NCI-H146 treated with DMSO at 0.1 percent for 48 hours (cell line): ENCODE measurements around the gene HIP1.
"Not testable (repeated sequence)": the region's sequence is repeated elsewhere in the genome, so short reads cannot be mapped to it uniquely, and the experiment has no call there.

ENCODE experiments used
- DNase-seq: peaks from one replicate; lab custom pipeline; 2025; ENCODE audit not compliant: unreplicated experiment; lab: John Stamatoyannopoulos, UW

Gene HIP1

DNA sequence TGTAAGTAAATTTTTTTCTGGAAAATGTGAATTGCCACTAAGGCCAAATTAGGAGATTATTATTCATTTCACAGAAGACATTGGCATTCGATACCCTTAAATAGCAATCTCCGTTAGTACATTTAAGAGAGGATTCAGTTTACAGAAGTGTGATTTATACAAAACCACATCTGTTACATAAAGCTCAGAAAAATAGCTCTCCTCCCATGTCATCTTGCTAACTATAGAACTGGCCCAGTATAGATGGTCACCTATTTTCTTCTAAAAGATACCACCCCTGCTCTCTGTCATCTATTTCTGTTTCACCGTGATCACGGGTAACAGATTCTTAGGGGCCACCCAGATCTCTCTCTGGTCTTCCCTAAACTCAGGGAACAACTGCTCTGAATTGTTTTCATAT lies 119.1 kb downstream of the HIP1 start:
- DNase-seq = no peak

DNA sequence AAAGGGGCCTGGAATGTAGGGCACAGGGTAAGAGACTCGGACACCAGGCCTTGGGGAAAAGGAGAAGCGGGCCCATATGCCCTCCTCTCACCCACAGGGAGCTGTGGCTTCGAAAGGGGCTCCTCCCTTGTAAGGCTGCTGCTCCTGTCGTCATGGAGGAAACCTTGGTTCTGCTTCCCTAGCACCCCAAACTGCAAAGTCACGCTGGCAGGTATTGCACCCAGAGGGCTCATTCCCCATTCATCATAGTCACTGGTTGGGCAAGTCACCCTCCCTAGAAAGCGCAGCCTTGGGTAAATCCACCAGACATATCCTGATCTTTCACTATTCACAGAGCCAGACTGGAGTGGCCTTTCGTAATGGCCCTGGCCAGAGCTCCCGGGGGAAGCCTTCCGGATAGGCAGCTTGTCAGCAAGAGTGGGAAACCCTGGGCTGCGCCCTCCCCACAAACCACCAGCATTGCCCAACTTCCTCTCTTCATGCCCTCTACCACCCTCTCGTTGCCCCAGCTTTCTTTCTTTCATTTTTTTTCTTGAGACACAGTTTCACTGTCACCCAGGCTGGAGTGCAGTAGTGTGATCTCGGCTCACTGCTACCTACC lies 121.0 kb downstream of the HIP1 start:
- DNase-seq = no peak

DNA sequence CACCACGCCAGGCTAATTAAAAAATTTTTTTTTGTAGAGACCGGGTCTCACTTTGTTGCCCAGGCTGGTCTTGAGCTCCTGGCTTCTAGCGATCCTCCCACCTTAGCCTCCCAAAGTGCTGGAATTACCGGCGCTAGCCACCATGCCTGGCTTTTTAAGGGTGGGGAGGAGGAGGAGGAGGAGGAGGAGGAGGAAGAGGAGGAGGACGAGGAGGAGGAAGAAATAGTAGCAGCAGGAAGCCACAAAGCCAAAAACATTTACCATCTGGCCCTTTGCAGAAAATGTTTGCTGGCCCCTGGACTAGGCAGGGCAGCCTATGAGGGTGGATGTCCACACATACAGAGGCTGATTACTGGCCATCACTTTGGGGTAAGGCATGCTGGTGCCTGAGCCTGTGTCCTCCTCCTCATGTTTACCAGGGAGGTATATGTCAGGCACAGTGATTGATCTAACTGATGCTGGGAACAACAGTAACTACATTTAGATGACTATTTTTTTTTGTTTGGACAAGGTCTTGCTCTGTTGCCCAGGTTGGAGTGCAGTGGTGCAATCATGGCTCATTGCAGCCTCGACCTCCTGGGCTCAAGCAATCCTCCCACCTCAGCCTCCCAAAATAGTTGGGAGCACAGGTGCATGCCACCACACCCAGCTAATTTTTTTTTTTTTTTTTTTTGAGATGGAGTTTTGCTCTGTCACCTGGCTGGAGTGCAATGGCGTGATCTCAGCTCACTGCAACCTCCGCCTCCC lies 122.1 kb downstream of the HIP1 start:
- no peak for DNase-seq

DNA sequence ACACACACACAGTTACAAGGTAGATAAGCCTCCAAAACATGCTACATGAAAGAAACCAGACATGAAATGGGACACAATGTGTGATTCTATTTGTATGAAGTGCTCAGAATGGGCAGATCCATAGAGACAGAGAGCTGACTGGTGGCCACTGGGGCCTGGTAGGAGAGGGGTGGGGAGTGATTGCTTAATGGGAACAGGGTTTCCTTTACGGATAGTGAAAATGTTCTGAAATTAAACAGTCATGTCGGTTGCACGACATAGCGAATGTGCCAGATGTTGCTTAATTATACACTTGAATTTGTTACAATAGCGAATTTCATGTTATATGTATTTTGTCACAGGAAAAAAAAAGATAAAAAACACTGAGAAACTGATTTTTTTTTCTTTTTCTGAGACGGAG lies 124.3 kb downstream of the HIP1 start:
- no peak for DNase-seq

DNA sequence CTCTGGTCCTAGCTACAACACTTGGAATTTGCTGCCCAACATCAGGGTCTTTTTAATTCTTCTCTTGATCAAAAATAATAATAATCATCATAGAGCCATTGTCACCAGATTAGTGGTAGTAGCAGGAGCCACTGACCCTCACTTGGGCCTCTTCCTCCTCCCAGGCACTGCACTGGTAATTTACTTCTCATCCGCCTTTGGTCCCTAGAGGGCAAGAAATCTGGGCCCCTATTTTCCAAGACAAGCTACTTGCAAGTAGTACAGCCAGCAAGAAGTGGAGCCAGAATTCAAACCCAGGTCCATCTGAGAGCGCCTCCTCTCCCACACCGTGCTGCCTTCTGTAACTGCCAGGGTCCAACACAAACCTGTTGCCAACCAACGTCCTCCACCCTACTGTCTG lies 125.4 kb downstream of the HIP1 start:
- no peak for DNase-seq

DNA sequence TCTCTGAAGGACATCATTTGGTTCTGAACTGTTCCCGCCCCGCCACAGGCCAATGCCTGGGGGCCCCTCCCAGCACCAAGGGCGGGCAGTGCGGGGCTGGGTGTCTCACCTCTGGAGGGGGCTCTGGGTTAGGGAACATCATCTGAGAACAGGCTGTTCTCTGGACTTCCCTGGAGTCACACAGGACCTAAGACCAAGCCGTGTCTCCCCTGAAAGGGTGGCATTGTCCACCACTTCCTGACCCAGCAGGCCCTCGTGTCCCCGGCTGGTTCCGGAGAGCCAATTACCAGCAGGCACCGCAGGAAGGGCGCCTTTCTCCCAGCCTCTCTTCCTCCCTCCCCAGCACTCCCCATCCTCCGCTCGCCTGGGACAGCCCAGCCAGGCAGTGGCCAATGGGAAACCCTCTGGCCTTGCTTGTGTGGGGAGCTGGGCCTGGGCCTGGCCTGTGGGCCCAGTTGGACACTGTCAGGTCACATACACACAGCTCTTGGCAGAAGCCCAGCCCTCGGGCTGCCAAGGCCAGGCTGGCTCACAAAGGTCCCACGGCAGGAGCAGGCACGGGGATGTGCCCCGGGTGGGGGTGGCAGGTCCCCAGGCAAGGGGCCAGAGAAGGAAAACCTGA lies 127.1 kb downstream of the HIP1 start:
- no peak for DNase-seq

DNA sequence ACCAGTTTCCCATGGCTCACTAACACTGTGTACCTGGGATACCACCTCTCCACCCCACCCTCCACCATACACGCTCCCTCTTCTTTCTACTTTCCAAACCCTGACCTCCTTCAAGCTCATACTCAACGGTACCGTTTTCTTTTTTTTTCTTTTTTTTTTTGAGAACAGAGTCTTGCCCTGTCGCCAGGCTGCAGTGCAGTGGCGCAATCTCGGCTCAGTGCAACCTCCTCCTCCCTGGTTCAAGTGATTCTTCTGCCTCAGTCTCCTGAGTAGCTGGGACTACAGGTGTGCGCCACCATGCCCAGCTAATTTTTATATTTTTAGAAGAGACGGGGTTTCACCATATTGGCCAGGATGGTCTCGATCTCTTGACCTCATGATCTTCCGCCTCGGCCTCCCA lies 129.3 kb downstream of the HIP1 start:
- DNase-seq = not testable (repeated sequence)

DNA sequence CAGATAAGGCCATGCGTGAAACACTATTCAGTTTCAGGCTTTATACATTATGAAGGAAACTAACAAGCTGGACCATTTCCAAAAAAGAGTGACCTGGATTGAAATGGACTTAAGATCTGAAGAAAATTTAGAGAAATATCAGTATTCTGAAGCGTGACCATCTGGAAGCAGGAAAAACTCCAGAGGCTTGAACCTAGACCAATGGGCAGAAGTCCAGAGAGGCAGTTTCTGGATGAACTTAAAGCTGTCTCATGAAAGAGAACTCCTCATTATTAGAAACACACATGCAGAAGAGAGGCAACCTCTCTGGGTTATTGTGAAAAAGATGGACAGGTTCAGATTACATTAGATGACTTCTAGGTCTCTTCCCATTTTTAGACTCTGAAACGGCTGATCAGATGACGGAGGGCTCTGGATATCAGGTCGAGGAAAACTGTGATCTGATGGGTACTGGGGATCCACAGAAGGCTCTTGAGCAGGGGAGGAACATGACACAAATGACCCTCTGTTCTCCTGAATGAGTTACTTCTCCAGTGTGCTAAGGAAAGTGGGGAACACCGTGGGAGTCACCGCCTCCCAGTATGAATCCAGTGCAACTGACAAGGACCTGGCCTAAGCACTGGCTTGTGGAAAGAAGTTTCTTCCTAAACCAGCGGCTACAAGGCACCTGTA lies 130.2 kb downstream of the HIP1 start:
- no peak for DNase-seq

DNA sequence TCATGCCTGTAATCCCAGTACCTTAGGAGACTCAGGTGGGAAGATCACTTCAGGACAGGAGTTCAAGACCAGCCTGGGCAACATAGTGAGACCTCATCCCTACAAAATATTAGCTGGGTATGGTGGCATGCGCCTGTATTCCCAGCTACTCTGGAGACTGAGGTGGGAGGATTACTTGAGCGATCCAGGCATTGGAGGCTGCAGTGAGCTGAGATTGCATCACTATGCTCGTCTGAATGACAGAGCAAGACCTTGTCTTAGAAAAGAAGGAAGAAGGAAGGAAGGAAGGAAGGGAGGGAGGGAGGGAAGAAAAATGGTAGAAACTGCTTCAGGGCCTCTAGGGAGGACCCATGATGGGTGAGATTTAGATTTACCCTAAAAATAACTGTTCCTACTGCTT lies 134.3 kb downstream of the HIP1 start:
- DNase-seq = no peak

DNA sequence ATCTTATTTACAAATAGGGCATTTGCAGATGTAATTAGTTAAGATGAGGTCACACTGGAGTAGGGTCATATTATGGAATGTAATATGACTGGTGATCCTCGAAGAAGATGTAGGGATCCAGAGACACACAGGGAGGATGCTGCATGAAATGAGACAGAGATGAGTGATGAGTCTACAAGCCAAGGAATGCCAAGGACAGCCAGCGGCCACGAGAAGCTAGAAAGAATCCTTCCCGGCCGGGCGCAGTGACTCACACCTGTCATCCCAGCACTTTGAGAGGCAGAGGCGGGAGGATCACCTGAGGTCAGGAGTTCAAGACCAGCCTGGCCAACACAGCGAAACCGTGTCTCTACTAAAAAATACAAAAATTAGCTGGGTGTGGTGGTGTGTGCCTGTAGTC lies 135.9 kb downstream of the HIP1 start:
- DNase-seq = not testable (repeated sequence)

DNA sequence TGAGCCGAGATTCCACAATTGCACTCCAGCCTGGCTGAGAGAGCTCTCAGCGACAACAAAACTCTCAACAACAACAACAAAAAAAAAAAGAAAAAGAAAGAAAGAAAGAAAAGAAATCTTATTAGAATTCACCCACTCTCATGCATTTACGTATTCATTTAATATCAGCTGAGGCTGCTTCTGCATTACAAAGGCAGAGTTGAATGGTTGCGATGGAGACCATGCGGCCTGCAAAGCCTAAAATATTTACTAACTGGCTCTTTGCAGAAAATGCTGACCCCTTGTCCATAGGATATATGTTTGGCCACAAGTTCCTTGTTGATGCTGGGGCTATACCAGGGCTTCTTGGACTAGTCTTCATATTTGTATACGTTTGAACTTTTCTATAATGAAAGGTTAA lies 137.2 kb downstream of the HIP1 start:
- no peak for DNase-seq

DNA sequence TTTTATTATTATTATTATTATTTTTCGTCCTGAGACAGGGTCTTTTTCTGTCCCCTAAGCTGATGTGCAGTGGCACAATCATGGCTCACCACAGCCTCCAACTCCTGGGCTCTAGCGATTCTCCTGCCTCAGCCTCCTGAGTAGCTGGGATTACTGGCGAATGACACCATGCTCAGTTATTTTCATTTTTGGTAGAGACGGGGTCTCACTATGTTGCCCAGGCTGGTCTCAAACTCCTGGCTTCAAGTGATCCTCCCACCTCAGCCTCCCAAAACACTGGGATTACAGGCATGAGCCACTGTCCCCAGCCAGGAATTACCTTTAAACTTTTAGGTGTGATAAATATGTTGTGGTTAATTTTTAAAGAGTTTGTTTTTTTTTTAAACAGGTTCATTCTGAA lies 138.0 kb downstream of the HIP1 start:
- DNase-seq = not testable (repeated sequence)

DNA sequence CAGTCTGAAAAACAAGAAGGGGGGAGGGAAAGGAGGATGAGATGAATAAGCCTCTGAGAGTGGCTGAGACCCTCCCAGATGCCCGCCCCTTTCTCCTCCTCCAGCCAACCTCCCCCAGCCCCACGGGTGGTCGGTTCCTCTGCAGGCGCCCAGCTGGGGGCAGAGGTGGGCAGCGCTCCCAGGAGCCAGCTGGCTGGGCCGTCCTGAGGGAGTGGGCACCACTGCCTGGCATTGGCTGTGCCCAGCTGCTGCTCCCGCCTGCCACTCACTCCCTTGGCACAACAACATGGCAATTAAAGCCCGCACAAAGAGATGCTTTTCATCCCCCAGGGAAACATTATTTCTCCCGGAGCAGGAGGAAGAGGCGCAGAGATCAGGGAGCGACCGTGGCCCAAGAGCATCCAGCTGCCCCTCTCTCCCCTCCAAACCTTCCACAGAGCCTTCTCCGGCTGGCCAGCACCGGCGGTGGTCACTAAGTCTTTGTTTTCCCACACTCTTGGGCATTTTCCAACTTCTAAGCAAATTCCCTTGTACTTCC lies 139.4 kb downstream of the HIP1 start:
- DNase-seq = no peak

DNA sequence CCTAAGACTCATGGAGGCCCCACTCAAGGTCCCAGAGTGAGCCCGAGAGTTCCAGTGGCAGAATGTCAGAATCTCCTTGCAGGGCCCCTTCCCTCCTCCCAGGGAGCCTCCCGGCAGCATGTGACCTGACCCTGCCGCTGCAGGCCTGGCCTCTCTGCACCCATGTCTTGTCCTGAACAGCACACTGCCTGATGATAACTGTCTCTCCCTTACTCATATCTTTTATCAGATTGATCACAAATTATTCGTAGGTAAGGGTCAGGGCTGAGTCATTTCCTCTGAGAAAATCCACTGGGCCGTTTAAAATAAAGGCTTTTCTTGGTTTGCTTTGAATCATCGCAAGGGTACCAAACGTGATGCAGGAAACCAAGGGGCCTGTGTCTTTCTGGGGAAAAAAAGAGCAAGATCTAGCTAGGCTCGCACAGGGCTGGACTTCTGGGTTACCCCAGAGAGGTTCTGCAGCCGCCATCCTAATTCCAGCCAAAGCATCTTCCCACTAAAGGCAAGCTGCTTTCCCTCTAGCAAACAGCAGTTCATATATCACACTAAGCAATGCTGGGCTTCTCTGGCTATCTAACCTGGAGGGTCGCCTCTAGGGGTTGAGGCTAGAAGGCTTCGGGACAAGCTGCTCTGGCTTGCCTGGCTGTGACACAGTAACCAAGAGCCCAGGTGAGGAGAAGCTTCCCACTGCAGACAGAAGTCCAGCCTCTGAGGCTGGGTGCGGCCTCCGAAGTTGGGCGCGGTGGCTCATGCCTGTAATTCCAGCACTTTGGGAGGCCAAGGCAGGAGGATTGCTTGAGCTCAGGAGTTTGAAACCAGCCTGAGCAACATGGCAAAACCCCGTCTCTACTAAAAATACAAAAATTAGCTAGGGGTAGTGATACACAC lies 141.8 kb downstream of the HIP1 start:
- no peak for DNase-seq

DNA sequence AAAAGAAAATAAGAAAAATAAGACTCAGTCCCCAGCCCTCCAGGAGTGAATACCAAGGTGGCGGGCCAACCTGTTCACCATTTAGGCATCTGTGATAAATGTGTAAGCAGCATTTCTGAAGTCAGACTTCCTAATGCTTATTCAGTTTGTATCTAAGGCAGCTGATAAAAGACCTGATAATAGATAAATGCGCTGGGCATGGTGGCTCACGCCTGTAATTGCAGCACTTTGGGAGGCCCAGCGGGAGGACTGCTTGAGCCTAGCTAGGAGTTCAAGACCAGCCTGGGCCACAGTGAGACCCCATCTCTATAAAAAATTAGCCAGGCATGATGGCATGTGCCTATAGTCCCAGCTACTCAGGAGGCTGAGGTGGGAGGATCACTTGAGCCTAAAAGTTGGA lies 143.0 kb downstream of the HIP1 start:
- no peak for DNase-seq

DNA sequence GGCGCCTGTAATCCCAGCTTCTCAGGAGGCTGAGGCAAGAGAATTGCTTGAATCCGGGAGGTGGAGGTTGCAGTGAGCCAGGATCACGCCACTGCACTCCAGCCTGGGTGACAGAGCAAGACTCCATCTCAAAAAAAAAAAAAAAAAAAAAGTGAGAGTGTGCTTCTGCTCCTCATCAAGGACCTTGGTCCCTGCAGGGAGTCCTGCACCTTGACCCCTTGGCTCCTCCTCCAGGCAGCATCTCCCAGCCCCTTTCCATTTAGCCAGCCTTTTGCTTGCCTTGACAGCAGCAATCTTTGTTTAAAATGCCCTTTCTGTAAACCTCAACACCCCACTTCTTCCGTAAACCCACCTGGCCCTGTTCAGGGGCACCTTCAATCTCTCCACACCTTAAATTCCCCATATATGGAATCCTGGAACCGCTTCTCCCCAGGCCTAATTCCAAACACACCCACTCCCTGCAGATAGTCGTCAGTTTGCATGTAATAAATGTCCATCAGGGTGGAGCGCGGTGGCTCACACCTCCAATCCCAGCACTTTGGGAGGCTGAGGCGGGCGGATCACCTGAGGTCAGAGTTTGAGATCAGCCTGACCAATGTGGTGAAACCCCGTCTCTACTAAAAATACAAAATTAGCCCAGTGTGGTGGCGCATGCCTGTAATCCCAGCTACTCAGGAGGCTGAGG lies 145.1 kb downstream of the HIP1 start:
- not testable (repeated sequence) for DNase-seq

DNA sequence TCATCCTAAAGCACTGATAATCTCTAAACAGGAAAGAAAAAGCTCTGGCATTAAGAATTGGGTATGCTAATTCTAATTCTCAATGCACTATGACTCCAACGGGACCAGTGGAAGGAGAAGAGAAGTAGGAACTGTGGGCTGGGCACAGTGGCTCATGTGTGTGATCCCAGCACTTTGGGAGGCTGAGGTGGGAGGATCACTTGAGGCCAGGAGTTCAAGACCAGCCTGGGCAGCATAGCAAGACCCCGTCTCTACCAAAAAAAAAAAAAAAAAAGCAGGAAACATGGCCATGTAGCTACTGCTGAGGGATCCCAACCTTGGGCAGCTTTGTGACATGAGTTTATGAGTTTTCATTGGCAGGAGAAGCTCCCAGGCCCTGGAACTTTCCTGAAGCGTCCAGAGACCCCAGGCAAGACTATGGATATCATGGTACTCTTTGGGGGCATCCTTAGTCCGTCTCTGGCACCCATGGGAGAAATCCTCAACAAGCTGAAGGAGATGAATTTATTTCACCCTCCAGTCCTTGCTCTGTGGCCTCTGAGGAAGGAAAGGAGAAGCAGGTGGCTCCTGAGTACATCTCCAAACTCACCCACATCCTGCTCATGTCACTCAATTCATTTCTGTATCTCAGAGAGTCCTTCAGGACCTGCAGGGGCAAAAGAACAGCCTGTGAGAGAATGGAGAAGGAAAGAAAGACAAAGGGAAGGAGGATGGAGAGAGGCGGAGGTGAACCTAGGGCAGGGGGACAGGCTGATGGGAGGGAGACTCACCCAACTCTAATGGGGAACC lies 147.1 kb downstream of the HIP1 start:
- no peak for DNase-seq

DNA sequence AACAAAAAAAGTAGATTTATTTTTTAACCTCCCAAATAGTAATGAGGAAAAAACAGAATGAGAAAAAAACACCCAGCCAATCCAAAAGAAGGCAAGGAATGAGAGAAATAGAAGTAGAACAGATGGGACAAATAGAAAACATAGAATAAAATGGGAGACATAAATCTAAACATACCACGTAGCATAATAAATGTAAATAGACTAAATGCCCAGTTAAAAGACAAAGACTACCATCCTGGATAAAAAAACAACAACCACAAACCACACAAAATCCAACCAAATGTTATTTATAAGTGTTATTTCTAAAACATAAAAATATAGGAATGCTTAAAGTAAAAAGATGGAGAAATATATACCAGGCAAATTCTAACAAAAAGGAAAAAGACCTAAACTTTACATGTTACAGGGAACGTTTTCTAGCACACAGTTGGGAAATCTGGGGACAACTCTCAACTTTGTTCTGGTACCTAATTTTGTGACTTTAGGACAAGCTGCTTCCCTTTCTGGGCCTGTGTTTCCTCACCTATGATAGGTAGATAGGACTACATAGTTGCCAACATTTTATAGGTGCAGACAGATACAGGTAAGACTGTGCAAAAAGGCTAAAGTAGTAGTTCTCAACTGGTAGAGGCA lies 148.3 kb downstream of the HIP1 start:
- no peak for DNase-seq

DNA sequence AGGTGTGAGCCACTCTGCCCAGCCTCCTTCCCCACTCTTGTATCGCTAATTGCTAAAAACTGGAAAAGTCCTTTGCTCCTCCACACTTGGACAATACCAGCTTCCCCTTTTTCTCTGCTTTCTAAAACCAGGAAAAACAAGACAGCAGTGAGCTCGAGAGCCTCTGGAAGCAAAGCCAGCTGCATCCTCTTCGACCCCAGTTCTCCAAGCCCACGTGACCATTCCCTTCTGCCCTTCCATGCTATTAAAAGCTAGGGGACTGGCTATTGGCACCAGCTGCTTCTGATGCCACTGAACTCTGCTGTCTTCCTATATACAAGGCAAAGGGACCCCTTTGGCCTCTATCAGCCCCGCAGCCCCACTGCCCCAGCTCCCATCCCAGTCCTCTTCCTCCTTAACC lies 154.4 kb downstream of the HIP1 start:
- no peak for DNase-seq
